Activated CD8-positive, alpha-beta memory T cell treated with anti-CD3 and anti-CD28 coated beads for 1 hour (primary cell): ENCODE data around the gene CPA1.

Experiments
- DNase-seq, 2 donors: peaks; one replicate each; pipeline ENCODE4 v3.0.0-alpha.2; 2020; ENCODE audit warnings: low read depth in 1 of 2; ENCODE audit errors: extremely low read depth in 1 of 2

Gene CPA1

DNA sequence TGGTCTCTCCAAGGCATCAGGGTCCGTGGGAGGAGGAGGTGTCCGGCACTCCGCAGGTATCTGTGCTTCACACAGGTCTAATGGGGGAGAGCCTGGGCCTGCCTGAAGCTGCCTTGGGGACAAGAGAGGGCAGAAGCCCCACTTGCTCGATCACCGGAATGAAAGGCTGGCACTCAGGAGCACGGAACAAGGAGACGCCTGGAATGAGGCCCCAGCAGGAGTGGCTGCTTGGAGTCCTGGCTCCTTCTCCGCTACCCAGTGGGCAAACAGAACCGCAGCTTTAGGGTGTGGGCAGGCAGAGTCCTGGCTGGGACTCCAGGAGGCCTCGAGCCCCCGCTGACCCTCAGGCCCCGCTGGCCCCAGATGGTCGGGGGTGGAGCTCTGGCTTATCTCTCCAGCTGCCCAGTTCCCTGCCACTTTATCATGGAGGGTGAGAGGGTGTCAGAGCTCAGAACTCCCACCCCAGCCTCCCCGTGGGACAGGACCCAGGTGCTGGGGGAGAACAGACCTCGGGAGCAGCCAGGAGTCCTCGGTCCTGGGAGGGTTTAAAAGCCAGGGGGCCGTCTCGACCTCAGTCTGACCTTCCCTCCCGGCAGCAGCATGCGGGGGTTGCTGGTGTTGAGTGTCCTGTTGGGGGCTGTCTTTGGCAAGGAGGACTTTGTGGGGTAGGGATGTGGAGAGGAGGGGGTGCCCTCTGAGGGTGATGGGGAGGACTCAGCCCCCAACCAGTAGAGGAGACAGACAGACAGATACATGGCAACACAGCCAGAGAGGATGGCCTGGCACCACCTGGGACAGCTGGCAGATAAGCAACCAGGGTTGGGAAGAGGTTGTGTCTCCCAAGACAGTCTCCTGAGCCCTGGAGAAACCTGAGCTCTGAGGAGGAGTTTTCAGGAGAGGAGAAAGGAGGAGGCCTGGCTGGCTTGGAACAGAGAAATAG, at the start of gene CPA1:
Gene CPA1 (plus strand): TSS at position 574 of the 940 bp plus-strand sequence. CDS start 27 bp downstream, at position 601.
- no peak for DNase-seq

DNA sequence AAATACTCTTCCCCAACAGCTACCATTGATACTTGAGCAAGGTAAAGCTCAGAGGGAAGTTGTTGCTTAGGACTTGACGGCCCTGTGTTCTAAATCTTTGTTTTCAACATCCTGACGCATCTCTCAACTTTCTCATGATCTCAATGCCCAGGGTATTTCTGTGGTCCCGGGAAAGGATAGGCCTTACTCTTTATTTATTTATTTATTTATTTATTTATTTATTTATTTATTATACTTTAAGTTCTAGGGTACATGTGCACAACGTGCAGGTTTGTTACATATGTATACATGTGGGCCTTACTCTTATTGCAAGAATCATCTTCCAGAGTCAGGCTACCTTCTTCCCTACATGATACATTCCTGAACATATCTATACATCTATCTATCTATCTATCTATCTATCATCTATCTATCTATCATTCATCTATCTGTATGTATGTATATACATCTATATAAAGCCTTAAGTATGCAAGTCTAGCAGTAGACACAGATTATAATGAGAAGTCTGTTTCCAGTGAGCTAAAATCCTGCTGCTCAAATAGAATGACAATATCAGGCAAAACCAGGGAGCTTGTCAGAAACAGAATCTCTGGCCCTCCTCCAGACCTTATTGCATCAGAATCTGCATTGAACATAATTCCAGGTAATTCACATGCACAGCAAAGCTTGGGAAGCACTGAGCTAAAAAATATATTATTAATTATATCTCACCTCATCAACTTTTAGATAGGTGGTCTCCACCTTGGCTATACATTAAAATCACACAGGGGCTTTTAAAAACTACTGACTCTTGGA, 47.8 kb upstream of the CPA1 start:
- DNase-seq, result no peak

DNA sequence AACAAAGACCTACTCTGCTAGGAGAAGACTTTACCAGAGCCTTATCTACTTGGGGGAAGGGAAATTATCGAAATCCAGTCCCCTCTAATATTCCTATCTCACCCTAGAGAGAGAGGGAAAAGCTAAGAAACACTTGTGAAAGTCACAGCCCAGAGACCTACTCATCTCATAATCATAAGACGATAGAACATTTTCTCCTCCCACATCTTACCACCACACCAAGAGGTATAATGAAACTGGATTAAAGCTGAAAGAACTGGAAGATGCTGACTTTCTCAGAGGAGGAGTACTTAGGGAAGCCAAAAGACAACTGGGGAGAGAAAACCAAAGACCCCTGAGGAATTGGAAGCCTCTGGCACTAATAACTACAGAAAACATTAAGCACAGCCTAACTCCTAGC, 46.5 kb upstream of the CPA1 start:
- DNase-seq, result no peak

DNA sequence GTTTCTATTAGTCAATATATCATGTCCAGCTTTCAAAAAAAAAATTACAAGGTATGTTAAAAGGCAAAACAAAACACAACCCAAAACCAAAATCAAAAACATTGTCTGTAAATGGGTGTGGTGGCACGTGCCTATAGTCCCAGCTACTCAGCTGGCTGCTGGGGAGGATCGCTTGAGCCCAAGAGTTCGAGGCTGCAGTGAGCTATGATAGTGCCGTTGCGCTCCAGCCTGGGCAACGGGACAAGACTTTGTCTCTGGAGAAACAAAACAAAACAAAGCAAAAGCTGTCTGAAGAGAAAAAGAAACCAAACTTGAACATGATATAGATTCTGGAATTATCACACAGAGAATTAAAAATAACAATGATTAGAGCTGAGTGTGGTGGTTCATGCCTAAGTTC, 46.0 kb upstream of the CPA1 start:
- no peak for DNase-seq

- no peak for DNase-seq
Measured at GRCh38 chr7:130337410-130337971, 42.8 kb upstream of the CPA1 start.

DNA sequence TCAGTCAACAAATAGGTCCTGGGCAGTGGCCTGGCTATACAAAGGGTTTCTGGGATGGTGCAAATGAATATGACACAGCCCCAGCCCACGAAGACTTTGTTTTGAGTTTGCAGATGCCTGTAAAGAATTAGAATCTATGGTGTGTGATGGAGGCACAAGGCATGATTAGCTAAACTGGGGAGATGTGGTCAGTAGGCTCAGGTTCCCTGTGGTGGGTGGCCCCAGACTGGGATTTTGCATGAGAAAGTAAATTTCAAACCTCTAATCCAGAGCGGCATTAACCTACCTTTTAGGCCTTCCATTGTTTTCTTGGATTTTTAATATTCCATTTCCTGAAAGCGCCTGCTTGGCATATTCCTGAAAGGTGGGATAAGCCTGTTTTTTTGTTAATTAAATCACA, 42.1 kb upstream of the CPA1 start:
- DNase-seq, result no peak

DNA sequence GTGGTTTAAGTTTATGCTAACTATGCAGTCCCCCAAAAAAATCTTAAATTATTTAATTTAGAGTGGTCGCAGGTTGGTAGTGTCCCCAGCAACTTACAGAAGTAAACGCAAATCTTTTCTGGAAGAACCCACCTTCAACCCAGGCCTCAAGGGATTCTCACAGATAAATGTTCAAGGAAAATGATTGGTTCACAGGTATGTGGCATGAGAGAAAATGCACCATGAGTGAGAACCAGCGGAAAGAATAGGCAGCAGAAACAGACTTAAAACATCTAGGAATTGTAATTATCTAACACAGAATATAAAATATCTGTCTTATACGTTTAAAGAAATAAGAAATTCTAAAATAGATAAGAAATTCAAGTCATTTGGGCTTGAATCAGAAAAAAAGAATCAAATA, 38.4 kb upstream of the CPA1 start:
- no peak for DNase-seq

- DNase-seq, result no peak
Measured at GRCh38 chr7:130342701-130343380, 37.5 kb upstream of the CPA1 start.

- no peak for DNase-seq
Measured at GRCh38 chr7:130344271-130344866, 35.9 kb upstream of the CPA1 start, which contains the start of gene CPA5. Gene CPA5 (plus strand): TSS chr7:130344816. CDS start chr7:130346486, 1,670 bp downstream.

DNA sequence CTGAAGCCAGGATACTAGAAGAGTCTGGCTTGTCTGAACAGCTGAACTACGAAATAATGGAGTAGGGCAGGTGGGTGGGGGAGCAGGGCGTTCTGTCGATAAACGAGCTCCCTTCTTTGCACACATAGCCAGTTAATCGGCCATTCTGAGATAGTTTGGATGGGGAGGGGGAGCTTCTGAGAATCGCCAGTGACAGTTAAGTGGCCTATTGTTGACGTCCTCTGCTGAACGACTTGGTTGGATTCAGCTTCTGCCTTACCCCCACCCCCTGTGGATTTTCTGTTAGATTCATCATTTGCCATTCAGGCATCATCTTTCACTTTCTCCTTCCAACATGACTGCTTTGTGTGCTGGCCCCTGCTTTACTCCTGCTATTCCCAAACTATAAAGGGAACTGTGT, 35.2 kb upstream of the CPA1 start:
- DNase-seq, result no peak

GRCh38 chr7:130345725-130346124, 34.6 kb upstream of the CPA1 start:
- no peak for DNase-seq

- DNase-seq, result no peak
Measured at GRCh38 chr7:130346177-130346905, 34.0 kb upstream of the CPA1 start.

- no peak for DNase-seq
Measured at GRCh38 chr7:130346941-130347340, 33.4 kb upstream of the CPA1 start.

- no peak for DNase-seq
Measured at GRCh38 chr7:130349911-130350782, 30.1 kb upstream of the CPA1 start.

GRCh38 chr7:130350945-130351790, 29.1 kb upstream of the CPA1 start:
- no peak for DNase-seq

GRCh38 chr7:130351791-130352090, 28.6 kb upstream of the CPA1 start:
- DNase-seq, result no peak

DNA sequence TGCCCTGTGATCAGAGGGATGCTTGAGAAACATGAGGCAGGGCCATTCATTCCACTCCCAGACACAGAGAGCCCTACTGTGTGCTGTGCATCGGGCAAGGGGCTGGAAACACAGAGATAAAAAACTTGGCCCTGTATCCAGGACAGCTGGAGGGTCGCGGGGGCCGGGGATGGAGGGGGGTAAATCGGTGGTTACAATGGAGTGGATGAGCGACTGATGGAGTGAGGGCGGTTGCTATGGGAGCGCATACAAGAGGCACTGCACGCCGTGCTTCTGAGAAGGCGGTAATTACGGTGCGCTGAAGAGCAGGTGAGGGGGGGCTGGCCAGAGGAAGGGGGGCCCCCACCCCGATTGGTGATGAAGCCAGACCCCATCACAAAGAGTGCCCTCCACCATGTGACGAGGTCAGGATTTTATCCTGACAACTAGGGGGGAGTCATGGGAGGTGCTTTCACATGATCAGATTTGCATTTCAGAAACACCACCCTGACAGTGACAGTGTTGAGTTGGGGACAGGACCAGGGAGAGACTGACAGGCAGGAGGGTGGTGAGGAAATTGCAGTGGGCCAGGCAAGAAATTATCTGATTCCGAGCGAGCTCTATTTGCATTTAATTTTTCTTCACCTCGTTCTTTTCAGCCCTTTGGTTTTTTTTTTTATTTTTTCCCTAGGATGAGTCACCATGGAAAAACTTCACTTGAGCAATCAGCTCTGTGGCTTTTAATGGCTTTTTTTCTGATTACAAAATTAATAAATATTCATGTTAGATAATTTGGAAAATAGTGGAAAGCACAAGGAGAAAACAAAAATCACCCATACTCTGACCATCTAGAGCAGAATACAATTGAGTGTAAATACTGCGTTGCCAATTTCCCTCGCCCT, 27.9 kb upstream of the CPA1 start:
- DNase-seq, result no peak
